Liver (tissue), 2 donors: ENCODE data around the gene FOXO1.
"Not testable (repeated sequence)": the region's sequence is repeated elsewhere in the genome, so short reads cannot be mapped to it uniquely, and the experiment has no call there.

Experiments used
- TF ChIP-seq, protein P1 (sequence below): IDR thresholded peaks from 2 replicates; pipeline ENCODE4 v1.6.1; 2016; ENCODE audit warnings: antibody characterized with exemption
- TF ChIP-seq, protein P2 (sequence below): fragments of 150-350 bp; IDR thresholded peaks from 2 replicates; pipeline ENCODE4 v1.5.1; 2017; ENCODE audit warnings: improper control_type of control experiment, low read depth, low read length; ENCODE audit not compliant: missing input control
- donor health status: healthy.

DNA sequence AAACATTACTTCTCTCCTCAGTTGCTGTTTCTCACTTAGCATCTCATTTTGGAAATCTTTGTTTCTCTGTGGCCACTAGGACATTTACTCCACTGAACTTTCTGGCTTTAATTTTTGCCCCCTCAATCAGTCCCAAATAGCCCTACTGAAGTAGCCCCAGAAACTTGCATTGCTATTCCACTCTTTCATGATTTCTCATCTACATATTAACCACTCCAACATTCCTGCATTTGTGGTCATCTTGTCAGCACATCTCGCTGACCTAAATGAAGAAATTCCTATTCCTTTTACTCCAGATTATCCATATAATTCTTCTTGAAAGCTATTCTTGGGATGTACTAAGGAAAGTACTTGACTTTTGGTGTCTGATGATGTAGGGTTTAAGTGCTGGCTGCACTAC is 48.0 kb upstream of the FOXO1 start:
- TF ChIP-seq, protein P1, sequence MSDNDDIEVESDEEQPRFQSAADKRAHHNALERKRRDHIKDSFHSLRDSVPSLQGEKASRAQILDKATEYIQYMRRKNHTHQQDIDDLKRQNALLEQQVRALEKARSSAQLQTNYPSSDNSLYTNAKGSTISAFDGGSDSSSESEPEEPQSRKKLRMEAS: not testable (repeated sequence)
- TF ChIP-seq, protein P2, sequence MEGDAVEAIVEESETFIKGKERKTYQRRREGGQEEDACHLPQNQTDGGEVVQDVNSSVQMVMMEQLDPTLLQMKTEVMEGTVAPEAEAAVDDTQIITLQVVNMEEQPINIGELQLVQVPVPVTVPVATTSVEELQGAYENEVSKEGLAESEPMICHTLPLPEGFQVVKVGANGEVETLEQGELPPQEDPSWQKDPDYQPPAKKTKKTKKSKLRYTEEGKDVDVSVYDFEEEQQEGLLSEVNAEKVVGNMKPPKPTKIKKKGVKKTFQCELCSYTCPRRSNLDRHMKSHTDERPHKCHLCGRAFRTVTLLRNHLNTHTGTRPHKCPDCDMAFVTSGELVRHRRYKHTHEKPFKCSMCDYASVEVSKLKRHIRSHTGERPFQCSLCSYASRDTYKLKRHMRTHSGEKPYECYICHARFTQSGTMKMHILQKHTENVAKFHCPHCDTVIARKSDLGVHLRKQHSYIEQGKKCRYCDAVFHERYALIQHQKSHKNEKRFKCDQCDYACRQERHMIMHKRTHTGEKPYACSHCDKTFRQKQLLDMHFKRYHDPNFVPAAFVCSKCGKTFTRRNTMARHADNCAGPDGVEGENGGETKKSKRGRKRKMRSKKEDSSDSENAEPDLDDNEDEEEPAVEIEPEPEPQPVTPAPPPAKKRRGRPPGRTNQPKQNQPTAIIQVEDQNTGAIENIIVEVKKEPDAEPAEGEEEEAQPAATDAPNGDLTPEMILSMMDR: not testable (repeated sequence)
